Mesothelial cell of epicardium (in vitro differentiated cells): ENCODE results near the gene TMEM150B. TPM values are rescaled to one million over a fixed set of nuclear protein-coding genes. Genes with fewer than 3 reads are reported as not detected.

Source experiments
- DNase-seq, 2 experiments: peaks; one replicate each; pipeline ENCODE4 v3.0.0; 2021; ENCODE audit warnings: low spot score in 2 of 2; ENCODE audit not compliant: unreplicated experiment in 2 of 2
- H3K27ac Mint-ChIP-seq: 2 replicates; pipeline ENCODE4 v1.8.0; 2021; ENCODE audit warnings: mixed read lengths
- H3K27me3 Mint-ChIP-seq: 2 replicates; pipeline ENCODE4 v1.8.0; 2021; ENCODE audit warnings: low read depth, mixed read lengths
- H3K36me3 Mint-ChIP-seq: 2 replicates; pipeline ENCODE4 v1.8.0; 2021; ENCODE audit warnings: mixed read lengths
- H3K4me1 Mint-ChIP-seq: 2 replicates; pipeline ENCODE4 v1.8.0; 2021; ENCODE audit warnings: mixed read lengths
- H3K4me3 Mint-ChIP-seq: 2 replicates; pipeline ENCODE4 v1.8.0; 2021; ENCODE audit warnings: mild to moderate bottlenecking, moderate library complexity, mixed read lengths
- H3K9me3 Mint-ChIP-seq: 2 replicates; pipeline ENCODE4 v1.8.0; 2021; ENCODE audit warnings: mixed read lengths
- total RNA-seq: library from RNA; stranded (reverse); gene quantifications from 3 replicates; pipeline ENCODE4 v1.2.1, GENCODE V29; 2021
- TF ChIP-seq, protein P1 (sequence below): fragments of 200-600 bp; sonication (generic); IDR thresholded peaks from one replicate; pipeline ENCODE4 v1.5.0; 2021; ENCODE audit warnings: antibody characterized with exemption; ENCODE audit not compliant: unreplicated experiment

The TMEM150B gene
- total RNA-seq, 1 donor from 2014 or later: not detected

DNA sequence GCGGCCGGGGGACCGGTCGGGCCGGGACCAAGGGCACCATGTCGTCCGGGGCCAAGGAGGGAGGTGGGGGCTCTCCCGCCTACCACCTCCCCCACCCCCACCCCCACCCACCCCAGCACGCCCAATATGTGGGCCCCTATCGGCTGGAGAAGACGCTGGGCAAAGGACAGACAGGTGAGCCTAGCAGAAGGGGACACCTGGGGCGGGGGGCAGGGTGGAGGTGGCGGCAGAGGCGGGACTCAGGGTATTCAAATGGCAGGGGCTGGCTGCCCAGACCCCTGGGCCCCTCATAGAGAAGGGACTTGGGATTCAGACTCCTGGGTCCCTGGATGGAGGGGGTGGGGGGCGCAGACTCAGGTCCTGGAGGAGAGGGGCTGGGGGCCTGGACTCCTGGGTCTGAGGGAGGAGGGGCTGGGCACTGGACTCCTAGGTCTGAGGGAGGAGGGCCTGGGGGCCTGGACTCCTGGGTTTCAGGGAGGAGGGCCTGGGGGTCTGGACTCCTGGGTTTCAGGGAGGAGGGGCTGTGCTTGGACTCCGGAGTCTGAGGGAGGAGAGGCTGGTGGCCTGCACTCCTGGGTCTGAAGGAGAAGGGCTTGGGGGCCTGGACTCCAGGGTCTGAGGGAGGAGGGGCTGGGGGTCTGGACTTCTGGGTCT, 40.6 kb downstream of the TMEM150B start:
- DNase-seq: no peak
- peaks cover 20% of the 10 kb centered on the region for H3K4me1 Mint-ChIP-seq
- H3K27me3 Mint-ChIP-seq: no peaks in the 10 kb centered on the region
- no peaks in the 10 kb centered on the region for H3K36me3 Mint-ChIP-seq
- peak overlapping the region; percentile 67 for H3K4me3 Mint-ChIP-seq
- H3K9me3 Mint-ChIP-seq: no peaks in the 10 kb centered on the region
- TF ChIP-seq, protein P1, sequence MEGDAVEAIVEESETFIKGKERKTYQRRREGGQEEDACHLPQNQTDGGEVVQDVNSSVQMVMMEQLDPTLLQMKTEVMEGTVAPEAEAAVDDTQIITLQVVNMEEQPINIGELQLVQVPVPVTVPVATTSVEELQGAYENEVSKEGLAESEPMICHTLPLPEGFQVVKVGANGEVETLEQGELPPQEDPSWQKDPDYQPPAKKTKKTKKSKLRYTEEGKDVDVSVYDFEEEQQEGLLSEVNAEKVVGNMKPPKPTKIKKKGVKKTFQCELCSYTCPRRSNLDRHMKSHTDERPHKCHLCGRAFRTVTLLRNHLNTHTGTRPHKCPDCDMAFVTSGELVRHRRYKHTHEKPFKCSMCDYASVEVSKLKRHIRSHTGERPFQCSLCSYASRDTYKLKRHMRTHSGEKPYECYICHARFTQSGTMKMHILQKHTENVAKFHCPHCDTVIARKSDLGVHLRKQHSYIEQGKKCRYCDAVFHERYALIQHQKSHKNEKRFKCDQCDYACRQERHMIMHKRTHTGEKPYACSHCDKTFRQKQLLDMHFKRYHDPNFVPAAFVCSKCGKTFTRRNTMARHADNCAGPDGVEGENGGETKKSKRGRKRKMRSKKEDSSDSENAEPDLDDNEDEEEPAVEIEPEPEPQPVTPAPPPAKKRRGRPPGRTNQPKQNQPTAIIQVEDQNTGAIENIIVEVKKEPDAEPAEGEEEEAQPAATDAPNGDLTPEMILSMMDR: no peak
- peak overlapping the region; percentile 81 for H3K27ac Mint-ChIP-seq

DNA sequence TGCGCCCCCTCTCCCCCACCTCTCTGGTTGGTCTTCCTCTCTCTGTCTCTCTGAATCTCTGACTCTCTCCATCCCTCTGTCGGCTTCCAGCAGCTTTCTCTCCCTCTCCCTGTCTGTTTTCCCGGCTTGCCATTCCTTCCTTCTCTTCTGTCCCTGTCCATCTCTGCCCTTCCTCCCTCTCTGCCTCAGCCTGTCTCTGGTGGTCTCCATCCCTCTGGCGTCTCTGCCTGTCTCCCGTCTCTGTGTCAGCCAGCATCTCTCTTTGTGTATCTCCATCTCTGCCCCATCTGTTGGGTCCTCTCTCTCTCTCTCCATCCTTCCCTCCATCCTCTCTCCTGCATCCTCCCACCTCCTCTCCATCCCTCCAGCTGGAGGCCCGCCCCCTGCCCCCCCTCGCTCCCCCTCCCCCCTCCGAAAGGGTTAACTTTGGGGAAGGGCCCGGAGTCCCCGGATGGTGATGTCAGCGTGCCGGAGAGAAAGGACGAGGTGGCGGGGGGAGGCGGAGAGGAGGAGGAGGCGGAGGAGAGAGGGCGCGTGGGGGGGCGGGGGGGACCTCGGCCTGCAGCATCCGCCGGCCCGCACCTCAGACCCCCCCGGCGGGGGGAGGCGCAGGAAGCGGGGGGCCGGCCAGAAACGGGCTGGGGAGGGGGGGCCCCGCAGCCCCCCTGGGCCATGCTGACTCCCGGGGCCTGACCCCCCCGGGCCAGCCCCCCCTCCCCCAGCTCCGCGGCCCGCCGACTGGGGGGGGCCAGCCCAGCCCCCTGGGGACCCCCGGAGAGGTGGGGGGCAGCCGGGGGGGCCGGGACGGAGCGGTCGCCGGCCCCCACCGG, 41.4 kb downstream of the TMEM150B start, which contains the start of gene BRSK1:
TSS of gene BRSK1 (plus strand) at position 450 of the 830 bp plus-strand sequence. CDS start 446 bp downstream, outside the sequence.
- peak within 1 kb of the TSS; percentile 67 for H3K4me3 Mint-ChIP-seq
- peak; percentile 63 to 70 for DNase-seq
- H3K27me3 Mint-ChIP-seq: no peaks in the 10 kb centered on the region
- peaks cover 25% of the 10 kb centered on the region for H3K4me1 Mint-ChIP-seq
- peak within 1 kb of the TSS; percentile 81 for H3K27ac Mint-ChIP-seq
- no peaks in the 10 kb centered on the region for H3K36me3 Mint-ChIP-seq
- TF ChIP-seq, protein P1: no peak
- no peaks in the 10 kb centered on the region for H3K9me3 Mint-ChIP-seq

DNA sequence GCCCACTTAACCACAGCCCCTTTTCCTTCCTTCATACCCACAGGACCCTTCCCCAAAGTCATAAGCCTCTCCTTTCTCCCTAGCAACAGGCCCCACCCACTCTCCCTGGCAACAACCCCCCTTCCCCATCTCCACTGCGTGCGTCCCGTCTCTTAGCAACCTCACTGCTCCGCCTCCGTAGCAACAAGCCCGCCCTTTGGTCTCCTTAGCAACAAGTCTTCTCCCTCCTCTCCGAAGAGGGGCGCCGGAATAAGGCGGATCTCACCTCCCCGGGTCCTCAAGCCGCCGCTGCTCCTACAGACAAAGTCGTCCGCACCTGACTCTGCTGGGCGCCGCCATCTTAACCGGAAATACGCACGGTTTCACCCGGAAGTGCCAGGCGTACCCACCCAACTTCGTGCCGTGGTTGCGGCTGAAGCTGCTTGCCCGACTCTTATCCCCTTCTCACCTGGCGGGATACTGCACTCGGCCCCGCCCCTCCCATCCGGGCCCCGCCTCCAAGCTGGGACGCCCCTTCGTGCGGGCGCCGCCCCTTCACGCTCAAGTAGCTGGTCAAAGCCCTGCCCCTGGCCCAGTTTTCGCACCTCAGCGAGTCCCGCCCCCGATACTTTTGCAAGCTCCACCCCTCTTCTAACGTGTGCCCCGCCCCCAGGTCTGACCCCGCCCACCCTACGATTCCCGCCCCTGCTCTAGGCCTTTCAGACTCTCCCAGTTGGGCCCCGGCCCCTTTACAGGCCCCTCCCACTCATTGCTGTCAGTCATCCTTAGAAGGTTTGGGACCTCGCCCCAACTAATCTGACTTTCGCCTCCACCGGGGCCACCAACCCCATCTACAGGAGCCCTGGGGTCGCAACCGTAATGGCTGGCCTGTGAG, 45.1 kb downstream of the TMEM150B start, which contains the start of gene HSPBP1:
TSS of gene HSPBP1 (minus strand) at position 341 of the 874 bp plus-strand sequence. CDS start 502 bp downstream, outside the sequence.
- Mint-ChIP-seq H3K4me1 (peaks cover 17% of the 10 kb centered on the region), H3K4me3 (peak within 1 kb of the TSS; percentile 99), H3K27me3 (no peaks in the 10 kb centered on the region), H3K27ac (peak within 1 kb of the TSS; percentile 99), H3K36me3 (peaks cover 9% of the 10 kb centered on the region), H3K9me3 (no peaks in the 10 kb centered on the region)
- DNase-seq: peak; percentile 96 to 98
- TF ChIP-seq, protein P1: no peak

DNA sequence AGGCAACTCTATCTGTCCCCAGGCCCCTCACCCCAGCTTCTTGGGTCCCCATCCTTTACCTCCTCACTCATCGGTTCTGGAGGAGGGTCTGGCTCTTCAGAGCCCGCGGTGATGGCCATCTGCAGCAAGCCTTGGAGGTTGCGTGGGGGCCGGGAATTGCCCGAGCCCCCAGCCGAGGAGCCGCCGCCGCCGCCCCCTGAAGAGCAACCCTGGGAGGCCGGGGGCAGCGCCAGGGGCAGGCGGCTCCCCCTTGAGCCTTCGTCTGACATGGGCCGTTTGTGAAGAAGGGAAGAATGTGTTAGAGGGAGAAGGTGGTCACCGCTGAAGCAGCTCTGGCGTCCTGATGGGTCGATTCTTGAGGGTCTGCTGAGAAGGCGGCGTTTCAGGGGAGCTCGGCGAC, 45.8 kb downstream of the TMEM150B start:
- Mint-ChIP-seq H3K27me3 (no peaks in the 10 kb centered on the region), H3K36me3 (peaks cover 9% of the 10 kb centered on the region), H3K4me1 (peaks cover 14% of the 10 kb centered on the region), H3K9me3 (no peaks in the 10 kb centered on the region), H3K4me3 (peak overlapping the region; percentile 99), H3K27ac (peak overlapping the region; percentile 99)
- TF ChIP-seq, protein P1: no peak
- no peak for DNase-seq
